ENCODE measurements around the gene GPATCH2.

- TF ChIP-seq, protein P1, sequence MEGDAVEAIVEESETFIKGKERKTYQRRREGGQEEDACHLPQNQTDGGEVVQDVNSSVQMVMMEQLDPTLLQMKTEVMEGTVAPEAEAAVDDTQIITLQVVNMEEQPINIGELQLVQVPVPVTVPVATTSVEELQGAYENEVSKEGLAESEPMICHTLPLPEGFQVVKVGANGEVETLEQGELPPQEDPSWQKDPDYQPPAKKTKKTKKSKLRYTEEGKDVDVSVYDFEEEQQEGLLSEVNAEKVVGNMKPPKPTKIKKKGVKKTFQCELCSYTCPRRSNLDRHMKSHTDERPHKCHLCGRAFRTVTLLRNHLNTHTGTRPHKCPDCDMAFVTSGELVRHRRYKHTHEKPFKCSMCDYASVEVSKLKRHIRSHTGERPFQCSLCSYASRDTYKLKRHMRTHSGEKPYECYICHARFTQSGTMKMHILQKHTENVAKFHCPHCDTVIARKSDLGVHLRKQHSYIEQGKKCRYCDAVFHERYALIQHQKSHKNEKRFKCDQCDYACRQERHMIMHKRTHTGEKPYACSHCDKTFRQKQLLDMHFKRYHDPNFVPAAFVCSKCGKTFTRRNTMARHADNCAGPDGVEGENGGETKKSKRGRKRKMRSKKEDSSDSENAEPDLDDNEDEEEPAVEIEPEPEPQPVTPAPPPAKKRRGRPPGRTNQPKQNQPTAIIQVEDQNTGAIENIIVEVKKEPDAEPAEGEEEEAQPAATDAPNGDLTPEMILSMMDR (IDR thresholded peaks at IDR 0.05) = no peak
- TF ChIP-seq POLR2A (IDR thresholded peaks at IDR 0.05) = no peak
- no peak for TF ChIP-seq POLR2AphosphoS5 (IDR thresholded peaks at IDR 0.05)
These were observed 136.1 kb downstream of the GPATCH2 start for GRCh38 chr1:217494767-217495166.

All from suprapubic skin (tissue), 4 donors.